Stomach (tissue), 4 donors: ENCODE measurements around the gene FLT1.

ENCODE experiments used
- CTCF ChIP-seq, 7 experiments: fragments of 450-650 bp in 4 of 7; fragments of 200-600 bp in 3 of 7; sonication (generic) in 3 of 7; IDR thresholded peaks; one replicate each; pipeline ENCODE4 v1.5.1; 2016 to 2019; ENCODE audit warnings: antibody characterized with exemption in 7 of 7, control low read depth in 2 of 7, mild to moderate bottlenecking in 1 of 7
- EP300 ChIP-seq: sonication (generic); formaldehyde crosslinking; IDR thresholded peaks from one replicate; pipeline ENCODE4 v1.6.1; 2017; ENCODE audit warnings: antibody characterized with exemption
- POLR2AphosphoS5 ChIP-seq, 3 donors: sonication (generic); formaldehyde crosslinking; IDR thresholded peaks; one replicate each; pipeline ENCODE4 v1.6.1; 2016; ENCODE audit warnings: antibody characterized with exemption in 3 of 3

DNA sequence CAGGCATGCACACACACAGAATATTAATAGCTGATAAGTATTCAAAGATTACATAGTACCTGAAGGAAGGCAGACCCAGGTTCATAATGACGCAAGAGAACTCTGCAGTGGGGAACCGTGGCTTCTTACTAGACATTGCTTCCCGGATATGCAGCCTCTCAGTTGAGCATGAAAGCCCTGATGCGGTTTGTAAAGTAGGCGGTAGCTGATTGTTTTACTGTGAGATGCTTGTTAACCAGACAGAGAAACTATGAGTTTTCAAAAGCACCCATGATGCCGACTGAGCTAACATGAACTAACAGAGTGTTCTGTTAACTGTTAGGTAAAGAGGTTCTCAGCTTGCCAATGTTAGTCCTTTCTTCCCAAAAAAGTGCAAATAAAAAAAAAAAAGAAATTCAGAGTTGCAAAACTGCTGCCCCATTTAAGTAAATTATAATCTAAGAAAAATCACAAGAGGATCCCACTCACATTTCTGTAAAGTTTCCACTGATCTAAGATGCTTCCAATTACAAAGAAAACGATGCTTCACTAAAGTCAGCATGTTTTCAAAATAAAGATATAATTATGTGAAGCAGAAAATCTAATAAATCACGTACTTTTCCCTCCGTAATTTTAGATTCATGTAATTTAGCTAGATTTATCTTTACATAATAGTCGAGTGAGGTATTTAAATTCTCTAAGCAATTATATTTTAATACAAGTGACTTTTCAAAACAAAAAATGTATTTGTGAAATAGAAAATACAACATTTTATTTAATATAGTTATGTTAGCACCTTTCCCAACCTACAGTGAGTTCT, 2.2 kb downstream of the FLT1 start:
- TF ChIP-seq CTCF (IDR thresholded peaks at IDR 0.05) (no peak), EP300 (no peak), POLR2AphosphoS5 (IDR thresholded peaks at IDR 0.05) (no peak)
